ENCODE data around the gene RALGPS1. TPM values are rescaled to one million over a fixed set of nuclear protein-coding genes. Genes with fewer than 3 reads are reported as not detected.
A peak's percentile ranks its signal among the peaks of the same experiment; 100 is the strongest.

RALGPS1 gene
- polyA plus RNA-seq, 4 donors: 16.6 to 53.3 (median 26.8) TPM

DNA sequence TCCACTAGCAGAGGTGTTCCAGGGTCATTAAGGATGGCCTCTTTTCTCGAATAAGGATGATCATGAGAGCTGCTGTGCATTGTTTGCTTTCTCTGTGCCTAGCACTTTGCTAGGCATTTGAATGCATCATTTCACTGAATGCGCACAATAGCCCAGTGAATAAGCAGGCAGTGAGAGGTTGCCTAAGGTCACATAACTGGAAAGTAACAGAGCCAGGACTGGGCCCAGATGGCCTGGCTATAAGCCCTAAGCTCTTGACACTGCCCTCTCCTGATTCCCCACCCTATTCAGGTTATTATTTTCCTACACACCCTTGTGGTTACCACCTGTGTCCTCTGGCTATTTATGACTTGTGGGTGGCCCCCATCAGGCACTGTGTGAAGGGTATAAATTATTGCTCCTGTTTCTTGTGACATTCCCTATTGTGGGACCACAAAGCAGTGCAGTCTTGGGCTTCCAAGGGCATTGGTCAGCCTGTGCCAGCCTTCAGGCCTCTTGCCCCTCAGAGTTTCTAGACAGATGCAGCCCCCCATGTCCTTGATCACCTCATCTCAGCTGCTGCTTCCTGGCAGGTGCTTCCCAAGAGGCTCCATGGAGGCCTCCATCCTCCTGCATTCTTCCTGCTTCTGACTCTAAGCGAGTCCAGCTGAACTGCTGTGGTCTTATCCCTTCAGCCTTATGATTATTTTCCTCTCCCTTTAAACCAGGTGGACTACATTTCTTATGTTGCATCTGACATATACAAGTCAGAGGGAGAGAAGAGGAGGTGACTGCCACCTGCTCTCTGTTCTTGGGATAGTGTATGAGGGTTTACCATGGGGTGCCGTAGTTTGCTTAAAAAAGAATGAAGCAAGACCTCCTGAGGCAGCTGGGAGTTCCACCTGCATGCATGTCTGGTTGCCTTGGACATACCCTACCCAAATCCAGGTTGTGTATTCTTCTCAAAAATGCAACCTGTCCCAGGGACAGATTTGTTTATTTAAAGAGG lies 160.3 kb downstream of the RALGPS1 start:
- FAIRE-seq (no peak), DNase-seq (peak in 1 of 2 donors; percentile 17)
- H3K36me3 ChIP-seq (ENCODE audit: control insufficient read depth in 3 of 3, insufficient read depth in 2 of 3, low read depth in 1 of 3, low read length in 3 of 3): peaks cover 0 to 28% (median 4%) of the 10 kb centered on the region in 3 donors
- WGBS, 3 donors: 82 to 87% (median 82%) methylated on average over 4 of the region's 4 CpGs
- peaks cover 0 to 4% (median 2%) of the 10 kb centered on the region in 3 donors for H3K4me1 ChIP-seq (ENCODE audit: control insufficient read depth in 3 of 3, insufficient read depth in 2 of 3, low read depth in 1 of 3, low read length in 2 of 3)
- H3K27ac ChIP-seq (ENCODE audit: low read depth in 1 of 3, low read length in 2 of 3): no peak overlapping the region
- no peaks in the 10 kb centered on the region for H3K27me3 ChIP-seq (ENCODE audit: control insufficient read depth in 3 of 3, insufficient read depth in 3 of 3, low read length in 3 of 3)
- no peaks in the 10 kb centered on the region for H3K9me3 ChIP-seq (ENCODE audit: control insufficient read depth in 2 of 2, insufficient read depth in 1 of 2, low read depth in 1 of 2, low read length in 1 of 2)
- no peak overlapping the region for H3K4me3 ChIP-seq (ENCODE audit: low read depth in 1 of 3, low read length in 3 of 3)

DNA sequence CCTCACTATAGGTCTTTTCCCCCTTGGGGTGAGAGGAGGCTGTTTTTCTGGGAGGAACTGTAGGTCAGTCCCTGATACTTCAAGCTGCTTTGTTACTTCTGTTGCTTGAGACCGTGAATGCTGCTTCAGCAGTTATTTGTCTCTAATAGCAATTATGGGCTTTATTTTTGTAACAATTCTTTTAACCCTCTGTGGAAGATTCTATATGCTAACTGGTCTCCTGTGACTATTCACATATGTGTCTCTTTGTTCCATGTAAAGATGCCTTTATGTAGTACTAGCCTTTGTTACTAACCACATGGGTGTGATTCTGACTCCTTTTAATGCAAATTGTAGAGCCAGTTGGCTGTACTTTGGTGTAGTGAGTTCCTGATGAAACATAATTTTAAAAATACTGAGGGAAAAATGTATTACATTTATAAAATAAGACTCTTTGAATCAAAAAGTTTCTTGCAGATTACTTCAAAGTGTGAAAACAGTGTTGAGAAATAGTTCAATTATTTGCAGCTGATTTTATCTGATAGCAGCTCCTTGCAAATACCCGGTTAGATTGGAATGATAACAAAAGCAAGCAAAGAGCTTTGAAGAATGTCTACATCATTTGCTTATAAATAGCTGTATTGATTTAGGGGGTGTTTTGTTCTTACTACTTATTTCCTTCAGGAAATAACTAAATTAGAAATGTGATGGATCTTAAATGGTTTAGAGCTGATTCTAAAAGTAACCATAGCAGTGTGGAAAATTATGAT lies 161.2 kb downstream of the RALGPS1 start:
- H3K27me3 ChIP-seq (ENCODE audit: control insufficient read depth in 3 of 3, insufficient read depth in 3 of 3, low read length in 3 of 3): no peaks in the 10 kb centered on the region
- H3K4me1 ChIP-seq (ENCODE audit: control insufficient read depth in 3 of 3, insufficient read depth in 2 of 3, low read depth in 1 of 3, low read length in 2 of 3): peaks cover 0 to 4% (median 2%) of the 10 kb centered on the region in 3 donors
- no peak overlapping the region for H3K27ac ChIP-seq (ENCODE audit: low read depth in 1 of 3, low read length in 2 of 3)
- no peak overlapping the region for H3K4me3 ChIP-seq (ENCODE audit: low read depth in 1 of 3, low read length in 3 of 3)
- peaks cover 0 to 24% (median 4%) of the 10 kb centered on the region in 3 donors for H3K36me3 ChIP-seq (ENCODE audit: control insufficient read depth in 3 of 3, insufficient read depth in 2 of 3, low read depth in 1 of 3, low read length in 3 of 3)
- DNase-seq (no peak), FAIRE-seq (no peak)
- WGBS, 3 donors: 61 to 80% (median 74%) methylated on average over 2 of the region's 2 CpGs
- H3K9me3 ChIP-seq (ENCODE audit: control insufficient read depth in 2 of 2, insufficient read depth in 1 of 2, low read depth in 1 of 2, low read length in 1 of 2): no peaks in the 10 kb centered on the region

- no peak overlapping the region for H3K4me3 ChIP-seq (ENCODE audit: low read depth in 1 of 3, low read length in 3 of 3)
- FAIRE-seq (no peak), DNase-seq (no peak)
- H3K4me1 ChIP-seq (ENCODE audit: control insufficient read depth in 3 of 3, insufficient read depth in 2 of 3, low read depth in 1 of 3, low read length in 2 of 3): peaks cover 0 to 4% (median 2%) of the 10 kb centered on the region in 3 donors
- peaks cover 0 to 34% (median 6%) of the 10 kb centered on the region in 3 donors for H3K36me3 ChIP-seq (ENCODE audit: control insufficient read depth in 3 of 3, insufficient read depth in 2 of 3, low read depth in 1 of 3, low read length in 3 of 3)
- H3K9me3 ChIP-seq (ENCODE audit: control insufficient read depth in 2 of 2, insufficient read depth in 1 of 2, low read depth in 1 of 2, low read length in 1 of 2): no peaks in the 10 kb centered on the region
- no peak overlapping the region for H3K27ac ChIP-seq (ENCODE audit: low read depth in 1 of 3, low read length in 2 of 3)
- no peaks in the 10 kb centered on the region for H3K27me3 ChIP-seq (ENCODE audit: control insufficient read depth in 3 of 3, insufficient read depth in 3 of 3, low read length in 3 of 3)
- 84 to 92% (median 85%) methylated on average over 5 of the region's 5 CpGs for WGBS, 3 donors
These were observed 162.5 kb downstream of the RALGPS1 start for GRCh38 chr9:127076860-127077643.

- no peak overlapping the region for H3K27ac ChIP-seq (ENCODE audit: low read depth in 1 of 3, low read length in 2 of 3)
- DNase-seq: no peak
- peaks cover 0 to 36% (median 9%) of the 10 kb centered on the region in 3 donors for H3K36me3 ChIP-seq (ENCODE audit: control insufficient read depth in 3 of 3, insufficient read depth in 2 of 3, low read depth in 1 of 3, low read length in 3 of 3)
- peaks cover 0 to 4% (median 2%) of the 10 kb centered on the region in 3 donors for H3K4me1 ChIP-seq (ENCODE audit: control insufficient read depth in 3 of 3, insufficient read depth in 2 of 3, low read depth in 1 of 3, low read length in 2 of 3)
- H3K9me3 ChIP-seq (ENCODE audit: control insufficient read depth in 2 of 2, insufficient read depth in 1 of 2, low read depth in 1 of 2, low read length in 1 of 2): no peaks in the 10 kb centered on the region
- H3K27me3 ChIP-seq (ENCODE audit: control insufficient read depth in 3 of 3, insufficient read depth in 3 of 3, low read length in 3 of 3): no peaks in the 10 kb centered on the region
- no peak overlapping the region for H3K4me3 ChIP-seq (ENCODE audit: low read depth in 1 of 3, low read length in 3 of 3)
- FAIRE-seq: no peak
- WGBS, 3 donors: 79 to 94% (median 91%) methylated on average over 2 of the region's 2 CpGs
These were observed 163.0 kb downstream of the RALGPS1 start for GRCh38 chr9:127077644-127077946.

- FAIRE-seq (no peak), DNase-seq (no peak)
- no peaks in the 10 kb centered on the region for H3K27me3 ChIP-seq (ENCODE audit: control insufficient read depth in 3 of 3, insufficient read depth in 3 of 3, low read length in 3 of 3)
- no peaks in the 10 kb centered on the region for H3K9me3 ChIP-seq (ENCODE audit: control insufficient read depth in 2 of 2, insufficient read depth in 1 of 2, low read depth in 1 of 2, low read length in 1 of 2)
- H3K4me1 ChIP-seq (ENCODE audit: control insufficient read depth in 3 of 3, insufficient read depth in 2 of 3, low read depth in 1 of 3, low read length in 2 of 3): peaks cover 0 to 4% (median 2%) of the 10 kb centered on the region in 3 donors
- WGBS, 3 donors: 95 to 96% (median 95%) methylated on average over 6 of the region's 6 CpGs
- no peak overlapping the region for H3K4me3 ChIP-seq (ENCODE audit: low read depth in 1 of 3, low read length in 3 of 3)
- H3K36me3 ChIP-seq (ENCODE audit: control insufficient read depth in 3 of 3, insufficient read depth in 2 of 3, low read depth in 1 of 3, low read length in 3 of 3): peaks cover 0 to 39% (median 9%) of the 10 kb centered on the region in 3 donors
- H3K27ac ChIP-seq (ENCODE audit: low read depth in 1 of 3, low read length in 2 of 3): no peak overlapping the region
These were observed 163.8 kb downstream of the RALGPS1 start for GRCh38 chr9:127078336-127078735.

DNA sequence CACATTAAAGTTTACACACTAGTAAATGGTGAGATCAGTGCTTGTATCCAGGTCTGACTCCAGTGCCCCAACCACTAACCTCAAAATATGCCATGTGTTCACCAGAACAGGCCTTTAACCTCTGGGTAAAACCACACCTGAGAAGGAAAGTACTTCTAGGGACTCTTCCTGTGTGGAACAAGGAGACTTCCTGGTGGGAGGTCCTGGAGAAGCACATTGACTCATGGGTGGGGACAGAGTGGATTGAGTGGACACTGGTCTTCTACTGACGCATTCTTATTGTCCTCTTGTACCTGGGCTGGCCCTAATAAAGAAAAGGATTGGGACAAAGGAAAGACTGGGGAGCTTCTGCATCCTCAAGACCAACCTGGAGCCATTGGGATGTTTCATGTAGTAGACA lies 164.4 kb downstream of the RALGPS1 start:
- Histone ChIP-seq H3K4me1 (ENCODE audit: control insufficient read depth in 3 of 3, insufficient read depth in 2 of 3, low read depth in 1 of 3, low read length in 2 of 3) (peaks cover 0 to 4% (median 2%) of the 10 kb centered on the region in 3 donors), H3K9me3 (ENCODE audit: control insufficient read depth in 2 of 2, insufficient read depth in 1 of 2, low read depth in 1 of 2, low read length in 1 of 2) (no peaks in the 10 kb centered on the region), H3K36me3 (ENCODE audit: control insufficient read depth in 3 of 3, insufficient read depth in 2 of 3, low read depth in 1 of 3, low read length in 3 of 3) (peaks cover 0 to 42% (median 9%) of the 10 kb centered on the region in 3 donors), H3K27me3 (ENCODE audit: control insufficient read depth in 3 of 3, insufficient read depth in 3 of 3, low read length in 3 of 3) (no peaks in the 10 kb centered on the region), H3K27ac (ENCODE audit: low read depth in 1 of 3, low read length in 2 of 3) (no peak overlapping the region), H3K4me3 (ENCODE audit: low read depth in 1 of 3, low read length in 3 of 3) (no peak overlapping the region)
- WGBS, 3 donors: 90 to 100% (median 92%) methylated on average over 1 of the region's 1 CpG
- DNase-seq (no peak), FAIRE-seq (no peak)

DNA sequence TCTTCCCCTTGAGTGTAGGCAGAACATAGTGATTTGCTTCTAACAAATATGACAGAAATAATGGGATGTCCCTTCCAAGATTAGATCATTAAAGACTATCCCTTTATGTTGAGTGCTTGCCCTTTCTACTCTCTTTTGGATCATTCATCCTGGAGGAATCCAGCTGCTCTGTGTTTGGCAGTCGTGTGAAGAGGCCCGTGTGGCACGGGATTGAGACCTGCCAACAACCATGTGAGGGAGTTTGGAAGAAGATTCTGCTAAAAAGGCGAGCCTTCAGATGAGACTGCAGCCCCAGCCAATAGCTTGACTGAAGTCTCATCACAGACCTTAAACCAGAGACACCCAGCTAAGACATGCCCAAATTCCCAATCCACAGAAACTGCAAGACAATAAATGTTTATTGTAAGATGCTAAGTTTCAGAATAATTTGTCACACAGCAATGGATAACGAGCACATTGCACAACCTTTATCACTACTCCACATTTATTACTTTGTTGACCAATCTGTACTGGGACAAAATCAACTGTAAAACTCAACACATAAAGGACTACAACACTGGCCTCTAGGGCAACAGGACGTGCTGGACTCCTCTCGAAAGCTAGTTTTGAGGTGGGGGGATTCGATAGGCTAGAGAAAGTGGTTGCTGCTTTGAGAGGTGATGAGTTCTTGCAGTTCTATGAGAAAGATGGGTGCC lies 165.0 kb downstream of the RALGPS1 start:
- Histone ChIP-seq H3K27me3 (ENCODE audit: control insufficient read depth in 3 of 3, insufficient read depth in 3 of 3, low read length in 3 of 3) (no peaks in the 10 kb centered on the region), H3K4me1 (ENCODE audit: control insufficient read depth in 3 of 3, insufficient read depth in 2 of 3, low read depth in 1 of 3, low read length in 2 of 3) (peaks cover 0 to 4% (median 2%) of the 10 kb centered on the region in 3 donors), H3K9me3 (ENCODE audit: control insufficient read depth in 2 of 2, insufficient read depth in 1 of 2, low read depth in 1 of 2, low read length in 1 of 2) (no peaks in the 10 kb centered on the region), H3K27ac (ENCODE audit: low read depth in 1 of 3, low read length in 2 of 3) (no peak overlapping the region), H3K4me3 (ENCODE audit: low read depth in 1 of 3, low read length in 3 of 3) (no peak overlapping the region), H3K36me3 (ENCODE audit: control insufficient read depth in 3 of 3, insufficient read depth in 2 of 3, low read depth in 1 of 3, low read length in 3 of 3) (peaks cover 0 to 44% (median 9%) of the 10 kb centered on the region in 3 donors)
- no peak for FAIRE-seq
- WGBS, 3 donors: 89 to 90% (median 89%) methylated on average over 8 of the region's 8 CpGs
- peak in 1 of 2 donors; percentile 32 for DNase-seq
